H7 (cell line): Measurements from ENCODE around the gene NME7. TPM values are rescaled to one million over a fixed set of nuclear protein-coding genes. Genes with fewer than 3 reads are reported as not detected.
A peak's percentile ranks its signal among the peaks of the same experiment; 100 is the strongest.

Source experiments
- DNase-seq: peaks from one replicate; pipeline ENCODE4 v3.0.0; 2012
- H3K27me3 ChIP-seq: 2 replicates; pipeline ENCODE4 v1.6.0; 2011; ENCODE audit warnings: mild to moderate bottlenecking, low read length; ENCODE audit not compliant: control insufficient read depth, insufficient read depth
- H3K36me3 ChIP-seq: replicated peaks from 2 replicates; pipeline ENCODE4 v1.5.1; 2011; ENCODE audit warnings: low read length; ENCODE audit not compliant: control insufficient read depth, insufficient read depth
- H3K4me3 ChIP-seq: 2 replicates; pipeline ENCODE4 v1.5.1; 2011; ENCODE audit warnings: low read depth, mild to moderate bottlenecking, control low read depth, low read length, moderate library complexity; ENCODE audit not compliant: insufficient read depth
- total RNA-seq: library from RNA; depleted of rRNA; stranded (reverse); fragments of >200 nt; shearing (Covaris generic); gene quantifications from 2 replicates; pipeline ENCODE4 v1.2.3, GENCODE V29; 2014

The NME7 gene
- total RNA-seq, 1 experiment from 2014 or later = 19.1 TPM

- Histone ChIP-seq H3K36me3 (no peaks in the 10 kb centered on the region), H3K27me3 (no peaks in the 10 kb centered on the region), H3K4me3 (no peak overlapping the region)
- no peak for DNase-seq
These were observed 38.2 kb downstream of the NME7 start for GRCh38 chr1:169329383-169329782.

DNA sequence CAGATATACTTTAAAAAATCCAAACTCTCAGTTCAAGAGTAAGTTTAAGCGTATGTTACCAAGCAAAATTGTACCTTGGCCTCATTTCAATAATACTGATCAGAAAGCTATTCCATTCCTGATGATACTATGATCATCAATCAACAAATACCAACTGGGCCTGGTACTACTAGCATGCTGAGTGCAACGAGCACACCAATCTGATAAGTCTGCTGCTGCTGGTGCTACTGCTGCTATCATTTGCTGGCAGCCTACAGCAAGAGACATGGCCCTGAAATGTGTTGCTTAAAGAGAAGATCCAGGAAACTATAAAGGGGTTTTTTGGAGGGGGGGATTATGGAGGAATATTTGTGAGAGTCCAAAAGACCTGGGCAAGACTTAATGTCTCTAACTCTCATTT, 39.7 kb downstream of the NME7 start:
- no peak overlapping the region for H3K4me3 ChIP-seq
- no peak for DNase-seq
- no peaks in the 10 kb centered on the region for H3K36me3 ChIP-seq

DNA sequence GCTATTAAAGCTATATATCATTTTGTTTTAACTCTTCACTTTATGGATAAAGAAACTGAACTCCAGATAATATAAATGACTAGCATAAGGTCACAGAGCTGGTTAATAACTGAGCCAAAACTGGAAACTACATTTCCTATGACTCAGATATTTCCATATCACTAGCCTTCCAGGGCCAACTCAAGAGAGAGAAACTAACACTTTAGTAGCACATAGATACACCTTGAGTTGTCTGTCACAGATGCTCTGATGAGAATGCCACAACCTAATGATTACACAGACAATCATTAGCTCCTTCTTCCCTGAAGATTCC, 40.7 kb downstream of the NME7 start:
- no peak for DNase-seq
- no peaks in the 10 kb centered on the region for H3K36me3 ChIP-seq
- no peaks in the 10 kb centered on the region for H3K27me3 ChIP-seq
- H3K4me3 ChIP-seq = no peak overlapping the region

More for the DNA sequence above, 39.7 kb downstream of the NME7 start:
- no peaks in the 10 kb centered on the region for H3K27me3 ChIP-seq

- no peak for DNase-seq
- no peak overlapping the region for H3K4me3 ChIP-seq
- H3K36me3 ChIP-seq = no peaks in the 10 kb centered on the region
- no peaks in the 10 kb centered on the region for H3K27me3 ChIP-seq
These were observed 41.2 kb downstream of the NME7 start for GRCh38 chr1:169326261-169326955.

DNA sequence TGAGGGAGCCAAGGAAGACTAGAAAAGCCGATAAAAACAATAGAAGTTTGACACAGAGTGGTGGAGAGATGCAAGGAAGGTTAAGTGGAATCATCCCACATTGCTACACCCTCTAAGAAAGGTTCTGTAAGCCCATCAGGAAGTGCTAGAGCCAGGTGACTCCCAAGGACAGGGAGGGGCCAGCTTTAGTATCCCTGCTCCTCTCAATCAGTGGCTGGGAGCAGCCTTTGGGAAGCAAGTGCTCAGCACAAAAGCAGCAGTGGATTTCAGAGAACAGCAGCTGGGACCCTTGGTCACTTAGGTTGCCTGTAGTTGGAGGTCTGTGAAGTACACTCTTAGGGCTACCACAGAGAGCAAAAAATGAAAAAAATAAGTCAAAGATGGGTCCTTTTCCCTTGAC, 42.5 kb downstream of the NME7 start:
- DNase-seq = peak; percentile 8
- Histone ChIP-seq H3K4me3 (no peak overlapping the region), H3K36me3 (no peaks in the 10 kb centered on the region), H3K27me3 (no peaks in the 10 kb centered on the region)

DNA sequence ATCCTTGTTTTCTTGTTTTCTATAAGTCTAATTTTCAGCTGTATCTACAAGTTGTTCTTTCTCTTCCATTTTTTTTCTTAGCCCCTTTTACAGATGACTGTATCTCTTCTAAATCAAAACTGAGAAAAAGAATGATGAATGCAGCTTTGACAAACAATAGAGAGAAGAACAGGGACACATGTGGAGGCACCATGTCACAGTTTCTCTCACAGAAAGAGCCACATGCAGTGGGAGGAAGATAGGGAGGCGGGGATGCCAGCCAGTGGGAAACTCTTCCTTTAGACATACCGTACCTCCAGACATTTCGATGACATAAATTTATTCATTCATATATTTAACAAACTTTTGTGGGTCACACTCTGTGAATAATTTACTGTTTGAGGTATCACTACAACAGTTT, 45.5 kb downstream of the NME7 start:
- no peaks in the 10 kb centered on the region for H3K27me3 ChIP-seq
- no peak overlapping the region for H3K4me3 ChIP-seq
- no peaks in the 10 kb centered on the region for H3K36me3 ChIP-seq
- no peak for DNase-seq

DNA sequence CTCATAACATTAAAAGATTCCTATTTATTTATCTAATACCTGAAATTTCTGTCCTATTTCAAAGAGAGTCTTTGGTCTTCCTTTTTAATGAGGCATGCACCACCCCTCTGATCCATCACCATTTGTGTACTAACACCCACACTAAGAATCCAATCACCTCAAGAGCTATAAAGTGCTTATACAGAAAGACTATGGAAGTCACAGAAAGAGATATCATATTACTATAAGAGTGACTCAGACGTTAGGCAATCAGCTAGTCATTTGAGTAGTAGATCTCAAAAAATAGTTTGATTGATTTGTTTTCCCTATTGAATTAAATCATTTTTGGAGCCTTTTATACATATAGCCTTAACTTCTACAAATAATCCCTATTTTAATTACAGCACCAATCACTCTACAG, 46.1 kb downstream of the NME7 start:
- no peaks in the 10 kb centered on the region for H3K27me3 ChIP-seq
- H3K4me3 ChIP-seq = no peak overlapping the region
- no peak for DNase-seq
- H3K36me3 ChIP-seq = no peaks in the 10 kb centered on the region

GRCh38 chr1:169318536-169319244, 48.9 kb downstream of the NME7 start:
- no peak for DNase-seq
- H3K27me3 ChIP-seq = no peaks in the 10 kb centered on the region
- H3K4me3 ChIP-seq = no peak overlapping the region
- no peaks in the 10 kb centered on the region for H3K36me3 ChIP-seq

GRCh38 chr1:169316556-169316955, 51.0 kb downstream of the NME7 start:
- no peaks in the 10 kb centered on the region for H3K36me3 ChIP-seq

GRCh38 chr1:169312084-169312954, 55.3 kb downstream of the NME7 start:
- no peak overlapping the region for H3K4me3 ChIP-seq
- H3K36me3 ChIP-seq = no peaks in the 10 kb centered on the region
- no peak for DNase-seq
- H3K27me3 ChIP-seq = no peaks in the 10 kb centered on the region

More at GRCh38 chr1:169316556-169316955, 51.0 kb downstream of the NME7 start:
- no peak for DNase-seq
- Histone ChIP-seq H3K27me3 (no peaks in the 10 kb centered on the region), H3K4me3 (no peak overlapping the region)

- no peak overlapping the region for H3K4me3 ChIP-seq
- no peak for DNase-seq
- H3K27me3 ChIP-seq = no peaks in the 10 kb centered on the region
- no peaks in the 10 kb centered on the region for H3K36me3 ChIP-seq
These were observed 58.1 kb downstream of the NME7 start for GRCh38 chr1:169309178-169310166.

DNA sequence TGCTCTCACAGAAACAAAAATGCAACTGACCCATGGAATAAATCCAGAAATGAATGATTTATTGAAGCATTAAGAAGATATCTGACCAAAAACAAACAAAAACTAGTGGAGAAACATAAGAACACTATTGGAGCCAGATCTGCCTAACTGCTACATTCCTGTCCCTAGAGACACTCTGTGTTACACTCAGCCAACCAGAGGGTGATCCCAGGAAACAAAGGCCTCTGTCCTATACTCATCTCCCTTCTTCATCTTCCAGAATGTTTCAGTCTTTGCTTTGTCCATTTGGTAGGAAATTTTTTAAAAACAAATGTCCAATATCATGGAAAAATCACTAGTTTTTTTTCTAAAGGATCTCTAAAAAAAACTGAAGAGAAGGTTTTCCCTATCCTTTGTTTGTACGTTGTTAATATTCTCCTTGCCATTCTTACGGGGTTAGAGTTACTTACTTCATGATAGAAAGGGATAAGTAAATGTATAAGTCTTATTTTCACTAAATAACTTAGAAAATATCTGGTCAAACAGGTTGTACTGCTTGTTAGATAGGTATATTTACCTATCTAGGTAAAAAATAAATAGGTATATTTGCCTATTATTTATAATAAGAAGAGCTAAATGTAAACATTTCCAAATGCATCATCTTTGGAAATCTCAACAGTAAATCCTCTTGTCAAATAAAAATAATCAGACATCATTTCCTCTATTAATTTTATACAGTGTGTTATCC, 59.1 kb downstream of the NME7 start:
- H3K4me3 ChIP-seq = no peak overlapping the region
- H3K36me3 ChIP-seq = no peaks in the 10 kb centered on the region
- H3K27me3 ChIP-seq = no peaks in the 10 kb centered on the region
- DNase-seq = no peak

GRCh38 chr1:169307176-169307575, 60.4 kb downstream of the NME7 start:
- no peak for DNase-seq
- H3K36me3 ChIP-seq = no peaks in the 10 kb centered on the region
- H3K27me3 ChIP-seq = no peaks in the 10 kb centered on the region
- H3K4me3 ChIP-seq = no peak overlapping the region
